Measurements from ENCODE around the gene OR6F1.
"Not testable (repeated sequence)": the region's sequence is repeated elsewhere in the genome, so short reads cannot be mapped to it uniquely, and the experiment has no call there.

The OR6F1 gene

GRCh38 chr1:247716546-247716945, at the start of gene OR6F1:
OR6F1 (minus strand) TSS chr1:247716646; CDS start chr1:247712755, 3,891 bp downstream.
- no peak for DNase-seq

DNA sequence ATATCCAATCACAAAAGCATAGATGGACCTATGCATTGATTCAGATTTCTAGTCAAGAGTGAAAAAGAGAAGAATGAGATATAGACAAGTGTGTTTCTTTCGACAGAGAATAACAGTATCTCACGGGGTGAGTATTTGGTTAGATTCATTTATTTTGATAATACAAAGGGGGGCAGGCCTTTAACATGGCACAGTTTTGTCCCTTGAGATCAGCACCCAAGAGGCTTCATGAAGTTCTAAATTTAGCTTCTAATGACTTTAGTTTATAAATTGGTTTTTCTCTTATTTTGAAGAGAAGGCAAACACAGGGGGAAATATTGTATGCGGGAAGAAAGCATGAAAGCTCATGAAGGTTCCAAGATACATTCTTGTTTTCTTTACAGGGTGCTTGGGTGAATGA, 44.0 kb upstream of the OR6F1 start, which contains the start of gene OR1C1:
TSS of gene OR1C1 (minus strand) at position 101 of the 400 bp plus-strand sequence. CDS start 2,150 bp downstream, outside the sequence.
- DNase-seq: no peak

GRCh38 chr1:247754311-247754710, 37.9 kb upstream of the OR6F1 start:
- not testable (repeated sequence) for DNase-seq

DNA sequence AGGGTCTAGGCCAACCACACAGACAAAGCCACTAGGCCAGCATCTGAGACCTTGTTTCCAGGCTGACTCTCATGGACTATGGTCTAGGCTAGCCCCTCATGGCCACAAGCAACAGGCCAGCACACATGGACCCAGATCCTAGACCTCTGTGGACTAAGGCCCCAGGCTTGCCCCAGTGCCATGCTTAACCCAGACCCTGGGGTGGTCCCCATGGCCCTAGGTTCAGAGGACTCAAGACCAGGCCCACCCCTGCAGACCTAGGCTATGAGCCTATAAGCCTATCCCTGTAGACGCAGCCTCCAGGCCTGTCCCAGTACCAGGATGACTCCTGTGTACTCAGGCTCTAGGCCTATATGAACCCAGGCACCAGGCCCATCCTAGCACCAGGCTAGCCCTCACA, 33.4 kb upstream of the OR6F1 start:
- no peak for DNase-seq

GRCh38 chr1:247748041-247748440, 31.6 kb upstream of the OR6F1 start, which contains the start of gene OR14A2:
OR14A2 (minus strand) TSS chr1:247748141.
- DNase-seq: no peak

DNA sequence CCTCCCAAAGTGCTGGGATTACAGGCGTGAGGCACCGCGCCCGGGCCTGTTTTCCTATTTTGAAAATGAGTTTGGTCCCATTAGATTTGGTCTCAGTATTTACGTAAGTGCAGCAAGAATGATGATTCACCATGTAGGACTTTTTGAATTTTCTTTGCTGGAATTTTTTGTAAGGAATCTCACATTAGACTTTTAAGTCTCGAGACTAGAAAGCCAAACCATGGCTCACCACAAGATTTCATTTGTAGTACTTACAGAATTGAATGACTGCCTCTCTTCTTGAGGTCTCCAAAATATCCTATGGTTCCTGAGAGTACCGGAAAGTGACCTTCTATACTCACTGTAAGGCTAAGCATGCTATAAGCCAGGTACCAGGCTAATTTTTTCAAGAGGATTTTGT, 31.2 kb upstream of the OR6F1 start:
- DNase-seq: no peak

DNA sequence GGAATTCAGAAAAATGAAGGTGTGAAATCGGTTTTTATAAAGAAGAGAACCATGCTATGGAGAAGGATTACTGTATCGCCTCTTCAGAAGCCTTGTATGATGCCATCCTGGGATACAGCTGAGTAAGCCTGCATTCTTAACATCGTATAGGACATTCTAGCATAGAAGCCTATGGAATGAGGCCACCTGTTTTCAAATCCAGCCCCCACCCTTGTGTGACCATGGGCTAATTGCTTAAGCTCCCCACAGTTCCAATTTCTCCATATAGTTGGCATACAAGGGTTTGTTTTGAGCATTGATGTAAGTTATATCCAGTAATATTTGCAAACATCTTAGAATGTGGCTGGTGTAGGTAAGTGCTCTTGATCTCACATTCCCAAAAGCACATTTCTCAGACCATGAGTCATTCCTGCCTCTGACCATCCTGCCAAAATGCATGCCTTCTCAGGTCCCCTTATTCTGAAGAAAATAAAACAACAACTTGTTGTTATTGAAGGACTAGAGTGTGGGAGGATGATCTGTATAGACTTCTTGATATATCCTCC, 30.0 kb upstream of the OR6F1 start:
- no peak for DNase-seq

DNA sequence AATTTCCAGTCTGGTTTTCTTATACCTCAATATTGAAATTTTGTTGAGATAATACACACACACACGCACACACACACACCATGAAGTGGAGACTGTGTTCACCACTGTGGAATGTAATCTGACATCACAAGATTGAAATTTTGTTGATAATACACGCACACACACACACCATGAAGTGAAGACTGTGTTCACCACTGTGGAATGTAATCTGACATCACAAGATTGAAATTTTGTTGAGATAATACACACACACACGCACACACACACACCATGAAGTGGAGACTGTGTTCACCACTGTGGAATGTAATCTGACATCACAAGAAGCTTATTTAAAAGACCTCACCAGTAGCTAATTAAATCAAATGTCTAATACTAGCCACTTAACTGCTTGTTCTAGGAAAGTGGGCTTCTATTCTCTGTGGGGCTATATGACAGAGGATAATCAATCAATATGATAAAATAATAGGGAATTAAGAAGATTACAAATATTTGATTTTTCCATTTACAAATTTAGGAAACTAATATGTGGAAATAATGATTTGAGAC, 25.8 kb upstream of the OR6F1 start:
- not testable (repeated sequence) for DNase-seq

GRCh38 chr1:247741756-247742155, 25.3 kb upstream of the OR6F1 start:
- DNase-seq: no peak

- DNase-seq: no peak
Observed at GRCh38 chr1:247740721-247741120, 24.3 kb upstream of the OR6F1 start.

DNA sequence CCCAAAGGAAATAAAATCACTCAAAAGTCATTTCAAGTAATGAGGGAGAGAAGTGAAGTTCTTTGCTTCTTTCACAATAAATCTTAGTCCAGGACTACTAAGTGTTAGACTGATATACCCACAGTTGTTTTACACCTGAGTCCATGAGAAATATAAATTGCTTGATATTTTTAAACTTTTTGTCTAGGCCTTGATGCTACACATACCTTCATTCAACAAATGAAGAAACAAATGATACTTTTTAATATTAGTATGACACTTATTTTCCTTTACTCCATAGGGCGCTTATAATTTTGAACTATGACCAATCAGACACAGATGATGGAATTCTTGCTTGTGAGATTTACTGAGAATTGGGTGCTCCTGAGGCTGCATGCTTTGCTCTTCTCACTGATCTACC, 21.9 kb upstream of the OR6F1 start, which contains the start of gene OR14K1:
TSS of gene OR14K1 (plus strand) at position 301 of the 400 bp plus-strand sequence. CDS start at position 301, 0 bp downstream.
- no peak for DNase-seq

- DNase-seq: no peak
Observed at GRCh38 chr1:247721222-247721621, 4.8 kb upstream of the OR6F1 start.

- no peak for DNase-seq
Observed at GRCh38 chr1:247713753-247714152, 2.7 kb downstream of the OR6F1 start.

GRCh38 chr1:247710681-247711080, 5.8 kb downstream of the OR6F1 start:
- not testable (repeated sequence) for DNase-seq

GRCh38 chr1:247701338-247701737, 15.1 kb downstream of the OR6F1 start:
- DNase-seq: no peak

- DNase-seq: no peak
Observed at GRCh38 chr1:247681288-247681897, 35.1 kb downstream of the OR6F1 start.

- DNase-seq: no peak
Observed at GRCh38 chr1:247680171-247680570, 36.3 kb downstream of the OR6F1 start.

DNA sequence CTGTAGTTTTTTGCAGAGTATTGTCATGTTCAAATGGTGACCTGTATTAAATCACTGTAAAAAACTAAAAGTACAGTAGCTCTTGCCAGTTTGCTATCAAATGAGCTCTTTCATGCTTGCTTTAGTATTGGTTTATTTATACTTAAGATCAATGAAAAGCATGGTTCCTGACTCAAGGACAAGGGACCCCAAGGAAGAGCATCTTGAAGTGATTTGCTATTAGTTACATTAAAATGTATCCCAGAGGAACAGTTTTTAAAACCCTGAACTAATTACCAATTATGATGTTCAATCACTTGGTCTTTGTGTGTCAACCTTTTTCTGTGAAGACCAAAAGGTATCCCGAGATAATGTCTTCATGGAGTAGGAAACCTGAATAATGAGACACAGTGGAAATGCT, 36.8 kb downstream of the OR6F1 start, which contains the start of gene OR13G1:
TSS of gene OR13G1 (minus strand) at position 101 of the 400 bp plus-strand sequence. CDS start 6,698 bp downstream, outside the sequence.
- no peak for DNase-seq

DNA sequence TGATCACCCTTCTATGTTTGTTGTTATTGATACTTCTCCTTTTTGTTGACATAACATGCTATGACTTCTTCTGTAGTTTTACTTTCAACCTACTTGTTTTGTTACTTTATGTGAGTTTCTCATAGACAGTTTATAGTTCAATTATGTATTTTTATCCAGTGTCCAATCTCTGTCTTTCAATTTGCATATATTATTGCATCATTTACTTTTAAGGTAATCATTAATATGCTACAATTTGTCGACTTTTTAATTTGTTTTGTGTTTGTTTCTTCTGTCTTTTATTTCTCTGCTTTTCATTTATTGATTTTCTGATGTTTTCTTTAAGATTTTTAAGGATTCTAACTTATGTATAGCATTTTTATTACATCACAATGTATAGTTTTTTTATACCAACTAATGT, 47.2 kb downstream of the OR6F1 start:
- no peak for DNase-seq
